ENCODE results near the gene PDE11A. TPM values are rescaled to one million over a fixed set of nuclear protein-coding genes. Genes with fewer than 3 reads are reported as not detected.

The PDE11A gene
- total and polyA plus RNA-seq, 8 donors: under 0.01 to 0.87 (median 0.40) TPM; not detected in 2

GRCh38 chr2:177635696-177636095, 436.9 kb downstream of the PDE11A start:
- Histone ChIP-seq H3K36me3 (no peaks in the 10 kb centered on the region), H3K4me3 (no peak overlapping the region), H3K27me3 (no peaks in the 10 kb centered on the region), H3K27ac (no peak overlapping the region), H3K9me3 (no peaks in the 10 kb centered on the region), H3K4me1 (no peaks in the 10 kb centered on the region)
- intact Hi-C loops (cut with DNase I; ENCODE audit: low total_unique reads): no loop called here
- WGBS, 5 donors: 0 to 20% (median 0%) methylated on average over 1 of the region's 1 CpG
- DNase-seq: no peak
- TF ChIP-seq POLR2AphosphoS5 (IDR thresholded peaks at IDR 0.05): no peak
- no peak for TF ChIP-seq POLR2A (IDR thresholded peaks at IDR 0.05)
- TF ChIP-seq, protein P1, sequence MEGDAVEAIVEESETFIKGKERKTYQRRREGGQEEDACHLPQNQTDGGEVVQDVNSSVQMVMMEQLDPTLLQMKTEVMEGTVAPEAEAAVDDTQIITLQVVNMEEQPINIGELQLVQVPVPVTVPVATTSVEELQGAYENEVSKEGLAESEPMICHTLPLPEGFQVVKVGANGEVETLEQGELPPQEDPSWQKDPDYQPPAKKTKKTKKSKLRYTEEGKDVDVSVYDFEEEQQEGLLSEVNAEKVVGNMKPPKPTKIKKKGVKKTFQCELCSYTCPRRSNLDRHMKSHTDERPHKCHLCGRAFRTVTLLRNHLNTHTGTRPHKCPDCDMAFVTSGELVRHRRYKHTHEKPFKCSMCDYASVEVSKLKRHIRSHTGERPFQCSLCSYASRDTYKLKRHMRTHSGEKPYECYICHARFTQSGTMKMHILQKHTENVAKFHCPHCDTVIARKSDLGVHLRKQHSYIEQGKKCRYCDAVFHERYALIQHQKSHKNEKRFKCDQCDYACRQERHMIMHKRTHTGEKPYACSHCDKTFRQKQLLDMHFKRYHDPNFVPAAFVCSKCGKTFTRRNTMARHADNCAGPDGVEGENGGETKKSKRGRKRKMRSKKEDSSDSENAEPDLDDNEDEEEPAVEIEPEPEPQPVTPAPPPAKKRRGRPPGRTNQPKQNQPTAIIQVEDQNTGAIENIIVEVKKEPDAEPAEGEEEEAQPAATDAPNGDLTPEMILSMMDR (IDR thresholded peaks at IDR 0.05): no peak
- no peak for TF ChIP-seq EP300 (IDR thresholded peaks at IDR 0.05)

- H3K36me3 ChIP-seq: no peaks in the 10 kb centered on the region
- 39 to 60% (median 42%) methylated on average over 1 of the region's 1 CpG for WGBS, 5 donors
- no peaks in the 10 kb centered on the region for H3K9me3 ChIP-seq
- H3K27me3 ChIP-seq: peaks cover 0 to 4% (median 0%) of the 10 kb centered on the region in 3 donors
- intact Hi-C loops (cut with DNase I; ENCODE audit: low total_unique reads): no loop called here
- no peaks in the 10 kb centered on the region for H3K4me1 ChIP-seq
- peak in 1 of 2 donors; percentile 37 for DNase-seq
- H3K4me3 ChIP-seq: peak overlapping the region; percentile 5 to 10 (median 6)
- H3K27ac ChIP-seq: no peak overlapping the region
- TF ChIP-seq EP300 (IDR thresholded peaks at IDR 0.05) (no peak), POLR2A (IDR thresholded peaks at IDR 0.05) (no peak), POLR2AphosphoS5 (IDR thresholded peaks at IDR 0.05) (no peak)
- TF ChIP-seq, protein P1 (IDR thresholded peaks at IDR 0.05): no peak
Measured at GRCh38 chr2:177633910-177634294, 438.7 kb downstream of the PDE11A start.

GRCh38 chr2:177633111-177633510, 439.5 kb downstream of the PDE11A start:
- Histone ChIP-seq H3K4me3 (no peak overlapping the region), H3K36me3 (no peaks in the 10 kb centered on the region), H3K27ac (no peak overlapping the region), H3K4me1 (no peaks in the 10 kb centered on the region), H3K9me3 (no peaks in the 10 kb centered on the region), H3K27me3 (peaks cover 0 to 4% (median 0%) of the 10 kb centered on the region in 3 donors)
- peak in 1 of 2 donors; percentile 26 for DNase-seq
- 48 to 58% (median 52%) methylated on average over 3 of the region's 3 CpGs for WGBS, 5 donors
- intact Hi-C loops (cut with DNase I; ENCODE audit: low total_unique reads): no loop called here
- TF ChIP-seq, protein P1 (IDR thresholded peaks at IDR 0.05): no peak
- TF ChIP-seq EP300 (IDR thresholded peaks at IDR 0.05) (no peak), POLR2AphosphoS5 (IDR thresholded peaks at IDR 0.05) (no peak), POLR2A (IDR thresholded peaks at IDR 0.05) (no peak)

DNA sequence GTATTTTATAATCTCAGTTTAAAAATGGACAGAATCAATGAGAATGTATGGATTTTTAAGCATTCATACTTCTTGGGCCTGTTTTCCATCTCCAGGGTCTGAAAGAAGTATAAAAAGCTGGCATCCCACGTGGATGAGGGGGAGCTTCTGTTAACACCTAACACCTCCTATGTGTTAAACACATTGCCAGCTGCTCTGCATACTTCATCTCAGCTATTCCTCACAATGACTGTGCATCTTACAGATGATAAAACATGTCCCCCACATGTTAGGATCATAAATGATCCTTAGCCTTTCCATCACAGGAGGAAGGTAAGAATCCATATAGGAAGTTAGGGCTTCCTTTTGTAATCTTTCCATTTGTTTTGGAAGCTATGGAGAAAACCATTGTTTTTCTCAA, 440.9 kb downstream of the PDE11A start:
- 41 to 86% (median 72%) methylated on average over 1 of the region's 1 CpG for WGBS, 5 donors

DNA sequence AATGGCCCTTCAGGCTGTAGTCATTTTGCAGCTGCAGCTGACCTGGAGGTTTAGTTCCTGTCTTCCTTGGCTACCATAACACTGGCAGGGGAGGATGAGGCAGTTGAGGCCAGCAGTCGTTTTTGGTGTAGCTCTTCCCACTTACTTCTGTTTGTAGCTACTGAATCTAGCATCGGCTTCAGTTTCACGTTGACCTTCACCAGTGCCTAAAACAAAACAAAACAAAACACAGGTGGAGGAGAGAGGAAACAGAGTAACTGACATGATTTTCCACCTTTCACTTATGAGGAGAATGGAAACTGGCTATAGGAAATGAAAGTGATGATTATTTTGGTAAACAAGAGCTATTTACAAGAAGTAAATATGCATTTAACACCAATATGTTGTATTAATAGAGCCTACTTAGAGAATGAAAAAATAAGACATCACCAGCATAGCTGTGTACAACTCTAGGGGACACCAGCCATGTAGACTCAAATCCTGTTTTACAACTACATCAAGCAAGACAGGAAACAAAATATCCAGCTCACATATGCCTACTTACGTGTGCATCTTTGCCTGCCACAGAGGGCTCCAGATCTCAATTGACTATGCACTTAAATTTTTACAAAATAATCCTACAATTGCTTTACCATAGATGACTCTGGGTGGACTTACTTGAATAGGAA, 443.1 kb downstream of the PDE11A start:
- DNase-seq: no peak
- H3K27ac ChIP-seq: no peak overlapping the region
- 61 to 75% (median 63%) methylated on average over 4 of the region's 4 CpGs for WGBS, 5 donors

More for the DNA sequence above, 440.9 kb downstream of the PDE11A start:
- H3K4me3 ChIP-seq: no peak overlapping the region
- H3K36me3 ChIP-seq: no peaks in the 10 kb centered on the region
- no peak overlapping the region for H3K27ac ChIP-seq
- H3K4me1 ChIP-seq: no peaks in the 10 kb centered on the region
- intact Hi-C loops (cut with DNase I; ENCODE audit: low total_unique reads): no loop called here
- TF ChIP-seq POLR2AphosphoS5 (IDR thresholded peaks at IDR 0.05) (no peak), POLR2A (IDR thresholded peaks at IDR 0.05) (no peak)
- peaks cover 0 to 11% (median 0%) of the 10 kb centered on the region in 3 donors for H3K27me3 ChIP-seq
- DNase-seq: no peak
- no peaks in the 10 kb centered on the region for H3K9me3 ChIP-seq

More for the DNA sequence above, 443.1 kb downstream of the PDE11A start:
- TF ChIP-seq, protein P1 (IDR thresholded peaks at IDR 0.05): no peak
- TF ChIP-seq EP300 (IDR thresholded peaks at IDR 0.05) (no peak), POLR2A (IDR thresholded peaks at IDR 0.05) (no peak), POLR2AphosphoS5 (IDR thresholded peaks at IDR 0.05) (no peak)
- Histone ChIP-seq H3K4me1 (no peaks in the 10 kb centered on the region), H3K36me3 (no peaks in the 10 kb centered on the region), H3K27me3 (peaks cover 0 to 19% (median 0%) of the 10 kb centered on the region in 3 donors), H3K4me3 (no peak overlapping the region), H3K9me3 (no peaks in the 10 kb centered on the region)
- intact Hi-C loops (cut with DNase I; ENCODE audit: low total_unique reads): loop anchor here (10.0 kb wide), 1 partner anchor 75 kb away; a partner anchor contains a TSS
